ENCODE measurements around the gene NFIC. TPM values are rescaled to one million over a fixed set of nuclear protein-coding genes. Genes with fewer than 3 reads are reported as not detected.
A peak's percentile ranks its signal among the peaks of the same experiment; 100 is the strongest.

NFIC gene
- total RNA-seq, 1 donor from 2014 or later: 1.1 TPM

GRCh38 chr19:3493651-3494050 is 127.3 kb downstream of the NFIC start:
- peaks cover 10% of the 10 kb centered on the region for H3K79me2 ChIP-seq (ENCODE audit: low read depth)
- TF ChIP-seq EZH2 (IDR thresholded peaks at IDR 0.05): no peak
- TF ChIP-seq EZH2phosphoT487 (IDR thresholded peaks at IDR 0.05): no peak
- no peak for TF ChIP-seq CTCF (IDR thresholded peaks at IDR 0.05)
- no peak overlapping the region for H3K4me2 ChIP-seq
- H3K9ac ChIP-seq: no peak overlapping the region
- H3F3A ChIP-seq (ENCODE audit: low read depth): no peaks in the 10 kb centered on the region
- no peak overlapping the region for H3K27ac ChIP-seq
- no peak overlapping the region for H3K4me3 ChIP-seq
- H3K4me1 Mint-ChIP-seq: no peaks in the 10 kb centered on the region
- H3K27me3 ChIP-seq: no peaks in the 10 kb centered on the region
- H4K20me1 ChIP-seq (ENCODE audit: low read depth): no peaks in the 10 kb centered on the region
- no peak for DNase-seq (ENCODE audit: low spot score)
- H3K27me3 Mint-ChIP-seq (ENCODE audit: insufficient read depth, low read depth): no peaks in the 10 kb centered on the region
- no peaks in the 10 kb centered on the region for H3K36me3 ChIP-seq
- H3K36me3 Mint-ChIP-seq: peaks cover 16% of the 10 kb centered on the region
- H3K4me1 ChIP-seq: no peaks in the 10 kb centered on the region
- H3K4me3 Mint-ChIP-seq: no peak overlapping the region
- no peaks in the 10 kb centered on the region for H3K9me3 ChIP-seq (ENCODE audit: low read depth)
- H2AFZ ChIP-seq (replicated peaks): no peak overlapping the region
- no peaks in the 10 kb centered on the region for H3K9me3 Mint-ChIP-seq
- H3K27ac Mint-ChIP-seq: no peak overlapping the region

- H4K20me1 ChIP-seq (ENCODE audit: low read depth): no peaks in the 10 kb centered on the region
- H3K79me2 ChIP-seq (ENCODE audit: low read depth): peaks cover 14% of the 10 kb centered on the region
- Mint-ChIP-seq H3K27me3 (ENCODE audit: insufficient read depth, low read depth) (no peaks in the 10 kb centered on the region), H3K36me3 (peaks cover 14% of the 10 kb centered on the region), H3K9me3 (no peaks in the 10 kb centered on the region), H3K27ac (no peak overlapping the region), H3K4me3 (no peak overlapping the region), H3K4me1 (peaks cover 2% of the 10 kb centered on the region)
- H3F3A ChIP-seq (ENCODE audit: low read depth): no peaks in the 10 kb centered on the region
- H3K9ac ChIP-seq: no peak overlapping the region
- no peak overlapping the region for H3K4me3 ChIP-seq
- H3K9me3 ChIP-seq (ENCODE audit: low read depth): no peaks in the 10 kb centered on the region
- no peak overlapping the region for H3K27ac ChIP-seq
- no peaks in the 10 kb centered on the region for H3K36me3 ChIP-seq
- TF ChIP-seq EZH2phosphoT487 (IDR thresholded peaks at IDR 0.05) (no peak), CTCF (IDR thresholded peaks at IDR 0.05) (no peak), EZH2 (IDR thresholded peaks at IDR 0.05) (no peak)
- H3K4me1 ChIP-seq: no peaks in the 10 kb centered on the region
- peak; percentile 57 for DNase-seq (ENCODE audit: low spot score)
- H3K4me2 ChIP-seq: no peak overlapping the region
- no peaks in the 10 kb centered on the region for H3K27me3 ChIP-seq
- H2AFZ ChIP-seq (replicated peaks): no peak overlapping the region
Measured at GRCh38 chr19:3494051-3494450, 127.7 kb downstream of the NFIC start.

- no peak overlapping the region for H3K9ac ChIP-seq
- H3F3A ChIP-seq (ENCODE audit: low read depth): no peaks in the 10 kb centered on the region
- H3K4me1 ChIP-seq: peaks cover 2% of the 10 kb centered on the region
- no peaks in the 10 kb centered on the region for H3K9me3 ChIP-seq (ENCODE audit: low read depth)
- no peak overlapping the region for H3K4me3 ChIP-seq
- H3K9me3 Mint-ChIP-seq: no peaks in the 10 kb centered on the region
- TF ChIP-seq EZH2phosphoT487 (IDR thresholded peaks at IDR 0.05) (no peak), EZH2 (IDR thresholded peaks at IDR 0.05) (no peak), CTCF (IDR thresholded peaks at IDR 0.05) (no peak)
- no peak overlapping the region for H2AFZ ChIP-seq (replicated peaks)
- no peak overlapping the region for H3K27ac Mint-ChIP-seq
- no peak overlapping the region for H3K4me2 ChIP-seq
- peaks cover 4% of the 10 kb centered on the region for H3K4me1 Mint-ChIP-seq
- peaks cover 19% of the 10 kb centered on the region for H3K79me2 ChIP-seq (ENCODE audit: low read depth)
- no peak overlapping the region for H3K4me3 Mint-ChIP-seq
- no peak overlapping the region for H3K27ac ChIP-seq
- H3K36me3 ChIP-seq: no peaks in the 10 kb centered on the region
- peaks cover 14% of the 10 kb centered on the region for H3K36me3 Mint-ChIP-seq
- no peaks in the 10 kb centered on the region for H4K20me1 ChIP-seq (ENCODE audit: low read depth)
- H3K27me3 ChIP-seq: no peaks in the 10 kb centered on the region
- H3K27me3 Mint-ChIP-seq (ENCODE audit: insufficient read depth, low read depth): no peaks in the 10 kb centered on the region
- DNase-seq (ENCODE audit: low spot score): no peak
Measured at GRCh38 chr19:3494559-3494958, 128.2 kb downstream of the NFIC start.

All from neural progenitor cell (in vitro differentiated cells).